Activated naive CD8-positive, alpha-beta T cell treated with anti-CD3 and anti-CD28 coated beads for 36 hours (primary cell): ENCODE measurements around the gene SORT1. TPM values are rescaled to one million over a fixed set of nuclear protein-coding genes. Genes with fewer than 3 reads are reported as not detected.
"Not testable (repeated sequence)": the region's sequence is repeated elsewhere in the genome, so short reads cannot be mapped to it uniquely, and the experiment has no call there.

Experiments used
- DNase-seq: peaks from one replicate; pipeline ENCODE4 v3.0.0; 2021
- H3K27ac Mint-ChIP-seq: one replicate; pipeline ENCODE4 v1.8.0; 2022; ENCODE audit warnings: mild to moderate bottlenecking, moderate library complexity, mixed read lengths
- H3K27me3 Mint-ChIP-seq: one replicate; pipeline ENCODE4 v1.8.0; 2022; ENCODE audit warnings: mild to moderate bottlenecking, mixed read lengths
- H3K36me3 Mint-ChIP-seq: one replicate; pipeline ENCODE4 v1.8.0; 2021; ENCODE audit warnings: mild to moderate bottlenecking, mixed read lengths
- H3K4me1 Mint-ChIP-seq: one replicate; pipeline ENCODE4 v1.8.0; 2021; ENCODE audit warnings: mixed read lengths
- H3K4me3 Mint-ChIP-seq: one replicate; pipeline ENCODE4 v1.8.0; 2022; ENCODE audit warnings: mild to moderate bottlenecking, moderate library complexity, mixed read lengths
- H3K9me3 Mint-ChIP-seq: one replicate; pipeline ENCODE4 v1.8.0; 2022; ENCODE audit warnings: mixed read lengths
- total RNA-seq, 2 experiments: library from RNA; stranded (reverse); gene quantifications; one replicate each; pipeline ENCODE4 v1.2.3, GENCODE V29; 2021

The SORT1 gene
- total RNA-seq, 2 experiments from 2014 or later = 5.6 to 6.6 TPM

DNA sequence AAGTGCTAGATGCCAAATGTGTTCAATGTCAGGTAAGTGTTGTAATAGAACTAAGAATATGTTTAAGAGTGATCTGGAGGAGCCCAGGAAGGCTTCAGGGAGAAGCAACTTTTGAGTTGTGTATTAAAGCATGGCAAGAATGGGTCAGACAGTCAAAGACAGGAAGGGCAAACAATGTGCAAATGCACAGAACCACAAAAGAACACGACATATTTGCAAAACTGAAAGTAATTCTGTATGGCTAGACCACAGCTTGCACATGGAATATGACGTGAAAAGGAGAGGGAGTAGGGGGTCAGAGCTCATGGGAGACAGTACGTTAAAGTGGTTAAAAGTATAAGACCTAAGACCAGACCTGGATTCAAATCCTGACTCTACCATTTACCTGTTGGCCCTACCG is 7.1 kb upstream of the SORT1 start:
- no peak for DNase-seq
- no peaks in the 10 kb centered on the region for H3K27me3 Mint-ChIP-seq
- H3K4me1 Mint-ChIP-seq = peaks cover 21% of the 10 kb centered on the region
- H3K36me3 Mint-ChIP-seq = peaks cover 39% of the 10 kb centered on the region
- no peak overlapping the region for H3K4me3 Mint-ChIP-seq
- H3K27ac Mint-ChIP-seq = peak overlapping the region; percentile 72
- H3K9me3 Mint-ChIP-seq = no peaks in the 10 kb centered on the region

GRCh38 chr1:109402025-109402424 is 4.3 kb upstream of the SORT1 start:
- H3K27ac Mint-ChIP-seq = no peak overlapping the region
- H3K27me3 Mint-ChIP-seq = peaks cover 2% of the 10 kb centered on the region
- H3K4me3 Mint-ChIP-seq = no peak overlapping the region
- H3K36me3 Mint-ChIP-seq = peaks cover 23% of the 10 kb centered on the region
- H3K9me3 Mint-ChIP-seq = no peaks in the 10 kb centered on the region
- DNase-seq = no peak
- peaks cover 32% of the 10 kb centered on the region for H3K4me1 Mint-ChIP-seq

DNA sequence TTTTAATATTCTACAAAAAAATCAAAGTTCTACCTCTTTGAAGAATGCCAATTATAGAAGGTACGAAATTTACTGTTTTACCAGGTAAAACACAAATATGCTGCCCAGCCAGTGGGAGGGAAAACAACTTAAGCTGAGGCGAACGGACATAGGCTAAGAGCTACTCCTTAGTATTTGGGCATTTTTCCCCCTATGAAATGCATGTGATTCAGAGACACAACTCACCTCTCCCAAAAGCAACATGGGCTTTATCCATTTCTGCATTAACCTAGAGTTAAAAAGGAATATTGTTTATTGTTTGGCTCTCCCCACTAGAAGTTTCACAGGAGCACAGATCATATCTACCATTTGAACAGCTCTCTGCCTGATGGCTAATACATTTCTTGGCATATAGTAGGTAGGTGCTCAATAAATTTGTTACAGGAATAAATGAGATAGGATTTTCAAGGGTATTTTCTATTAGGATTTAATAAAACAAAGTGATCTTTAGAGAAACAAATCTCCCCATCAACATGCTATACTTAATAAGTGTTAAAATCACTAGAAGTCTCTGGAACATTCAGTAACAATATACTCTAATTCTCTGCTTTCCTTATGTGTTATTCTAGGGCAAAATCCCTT is 2.4 kb upstream of the SORT1 start:
- peaks cover 21% of the 10 kb centered on the region for H3K27me3 Mint-ChIP-seq
- H3K4me3 Mint-ChIP-seq = no peak overlapping the region
- no peaks in the 10 kb centered on the region for H3K9me3 Mint-ChIP-seq
- no peak for DNase-seq
- H3K27ac Mint-ChIP-seq = peak overlapping the region; percentile 8
- H3K4me1 Mint-ChIP-seq = peaks cover 25% of the 10 kb centered on the region
- peaks cover 9% of the 10 kb centered on the region for H3K36me3 Mint-ChIP-seq

DNA sequence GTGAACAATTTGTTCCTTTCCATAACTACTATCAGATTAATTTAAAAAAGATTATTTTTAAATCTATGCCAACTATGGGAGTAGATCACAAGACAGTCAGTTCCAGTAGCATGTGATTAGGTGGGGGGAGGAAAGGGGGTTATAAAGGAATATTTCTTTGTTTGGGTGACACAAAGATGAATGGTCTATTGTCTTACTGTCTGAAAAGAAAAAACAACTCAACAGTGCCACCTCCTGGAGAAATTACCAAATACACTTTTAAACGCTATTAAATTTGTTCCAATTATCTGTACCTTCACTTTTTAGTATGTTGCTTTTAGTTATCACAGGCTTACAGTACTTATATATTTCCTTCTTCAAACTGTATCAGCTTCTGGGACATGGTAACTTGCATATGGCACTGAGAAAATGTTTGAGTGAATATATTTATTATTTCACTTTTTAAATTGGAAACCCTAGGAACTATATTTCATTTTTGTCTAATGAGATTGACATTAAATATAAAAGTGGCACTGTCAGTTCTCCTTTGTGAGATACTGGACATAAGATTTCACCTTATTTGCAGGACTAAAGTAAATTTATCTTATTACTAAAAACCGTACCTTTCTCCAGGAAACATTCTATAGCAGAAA is 1.7 kb upstream of the SORT1 start:
- H3K4me3 Mint-ChIP-seq = no peak overlapping the region
- H3K4me1 Mint-ChIP-seq = peaks cover 19% of the 10 kb centered on the region
- peaks cover 28% of the 10 kb centered on the region for H3K27me3 Mint-ChIP-seq
- H3K9me3 Mint-ChIP-seq = no peaks in the 10 kb centered on the region
- H3K36me3 Mint-ChIP-seq = peaks cover 4% of the 10 kb centered on the region
- no peak for DNase-seq
- no peak overlapping the region for H3K27ac Mint-ChIP-seq

DNA sequence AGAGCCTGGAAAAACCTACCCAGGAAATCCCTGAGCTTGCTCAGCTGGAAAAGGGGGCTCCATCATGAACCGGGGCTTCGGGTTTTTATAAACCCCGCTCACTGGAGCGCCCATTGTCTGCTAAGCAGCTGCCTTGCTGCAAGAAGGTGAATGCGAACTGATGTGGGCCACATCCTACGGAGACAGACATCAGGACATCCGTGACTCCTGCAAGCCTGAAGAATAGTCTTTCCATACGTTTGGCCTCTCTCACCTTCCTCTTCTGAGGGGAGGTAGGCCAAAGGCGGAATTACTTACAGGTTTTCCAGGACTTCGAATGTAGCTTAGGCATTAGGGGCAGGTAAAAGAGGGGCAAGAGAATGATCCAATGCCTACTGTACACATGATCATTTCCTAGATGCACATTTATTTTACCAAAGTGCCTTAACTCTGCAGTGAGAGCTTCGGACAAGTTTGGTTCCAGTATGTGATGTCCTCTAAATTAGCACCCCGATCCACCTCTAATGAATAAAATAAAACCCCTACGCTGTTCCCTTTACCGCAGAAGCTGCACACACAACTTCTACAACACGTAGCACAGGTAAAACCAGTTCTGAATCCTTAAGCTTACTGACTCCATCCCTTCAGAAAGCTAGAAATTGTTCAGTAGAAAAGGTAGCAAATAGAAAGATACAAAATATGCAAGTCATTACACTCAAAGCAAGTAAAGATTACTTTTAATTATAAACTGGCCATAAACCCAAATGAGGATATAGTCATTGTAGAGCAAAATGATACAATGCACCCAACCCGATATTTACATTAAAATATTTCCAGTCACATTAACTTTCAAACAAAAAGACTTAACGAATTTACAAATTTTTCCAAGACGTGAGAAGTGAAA is 866 bp upstream of the SORT1 start:
- peaks cover 34% of the 10 kb centered on the region for H3K27me3 Mint-ChIP-seq
- no peak overlapping the region for H3K27ac Mint-ChIP-seq
- H3K9me3 Mint-ChIP-seq = no peaks in the 10 kb centered on the region
- peaks cover 2% of the 10 kb centered on the region for H3K36me3 Mint-ChIP-seq
- DNase-seq = no peak
- H3K4me3 Mint-ChIP-seq = peak overlapping the region; percentile 77
- H3K4me1 Mint-ChIP-seq = peaks cover 15% of the 10 kb centered on the region

DNA sequence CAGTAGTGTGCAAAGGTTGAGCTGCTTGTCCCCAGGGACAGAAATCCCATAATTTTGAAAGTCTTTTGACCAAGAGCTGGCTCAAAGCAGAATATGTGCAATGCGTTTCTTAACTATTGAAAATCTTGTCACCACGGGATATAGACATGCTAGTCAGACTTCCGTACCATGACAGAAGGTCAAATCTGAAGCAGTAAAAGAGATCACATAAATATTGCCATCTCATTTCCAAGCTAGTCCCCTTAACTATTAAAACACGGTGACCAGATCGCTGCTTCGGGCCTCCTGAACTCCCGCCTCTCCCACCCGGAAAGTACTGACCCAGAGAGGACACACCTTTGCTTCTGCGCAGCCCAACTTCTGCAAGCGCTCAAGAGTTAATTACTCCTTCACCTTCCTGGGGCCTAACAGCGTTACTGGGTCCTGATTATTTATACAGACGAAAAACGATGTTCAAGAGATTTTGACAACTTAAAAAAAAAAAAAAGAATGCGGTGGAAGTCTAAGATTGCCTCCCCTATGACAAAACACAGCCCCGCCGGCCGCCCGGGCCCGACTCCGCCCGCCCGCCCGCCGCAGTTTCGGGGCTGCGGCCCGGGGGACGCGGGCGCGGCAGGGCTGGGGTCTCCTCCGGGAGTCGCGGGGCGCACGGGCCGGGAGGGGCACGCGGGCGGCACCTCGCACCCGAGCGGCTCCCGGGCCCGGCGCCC is 692 bp downstream of the SORT1 start:
- Mint-ChIP-seq H3K36me3 (peaks cover 2% of the 10 kb centered on the region), H3K27me3 (peaks cover 43% of the 10 kb centered on the region), H3K27ac (no peak overlapping the region), H3K9me3 (no peaks in the 10 kb centered on the region), H3K4me3 (peak overlapping the region; percentile 84), H3K4me1 (peaks cover 15% of the 10 kb centered on the region)
- DNase-seq = no peak

GRCh38 chr1:109396513-109396839 is 1.2 kb downstream of the SORT1 start:
- no peaks in the 10 kb centered on the region for H3K9me3 Mint-ChIP-seq
- H3K4me3 Mint-ChIP-seq = peak overlapping the region; percentile 84
- peaks cover 18% of the 10 kb centered on the region for H3K4me1 Mint-ChIP-seq
- H3K27me3 Mint-ChIP-seq = peaks cover 44% of the 10 kb centered on the region
- no peak for DNase-seq
- peaks cover 2% of the 10 kb centered on the region for H3K36me3 Mint-ChIP-seq
- no peak overlapping the region for H3K27ac Mint-ChIP-seq

GRCh38 chr1:109395602-109396512 is 1.9 kb downstream of the SORT1 start:
- DNase-seq = no peak
- peaks cover 44% of the 10 kb centered on the region for H3K27me3 Mint-ChIP-seq
- no peak overlapping the region for H3K27ac Mint-ChIP-seq
- H3K4me3 Mint-ChIP-seq = no peak overlapping the region
- H3K4me1 Mint-ChIP-seq = peaks cover 19% of the 10 kb centered on the region
- no peaks in the 10 kb centered on the region for H3K9me3 Mint-ChIP-seq
- peaks cover 2% of the 10 kb centered on the region for H3K36me3 Mint-ChIP-seq

GRCh38 chr1:109395282-109395599 is 2.5 kb downstream of the SORT1 start:
- H3K4me1 Mint-ChIP-seq = peaks cover 19% of the 10 kb centered on the region
- H3K27ac Mint-ChIP-seq, H3K36me3 Mint-ChIP-seq, H3K9me3 Mint-ChIP-seq, DNase-seq, H3K4me3 Mint-ChIP-seq: not testable (repeated sequence)
- peaks cover 44% of the 10 kb centered on the region for H3K27me3 Mint-ChIP-seq

- H3K36me3 Mint-ChIP-seq = no peaks in the 10 kb centered on the region
- H3K9me3 Mint-ChIP-seq = no peaks in the 10 kb centered on the region
- no peak for DNase-seq
- no peak overlapping the region for H3K27ac Mint-ChIP-seq
- H3K4me1 Mint-ChIP-seq = peaks cover 23% of the 10 kb centered on the region
- H3K27me3 Mint-ChIP-seq = peaks cover 48% of the 10 kb centered on the region
- no peak overlapping the region for H3K4me3 Mint-ChIP-seq
Observed at GRCh38 chr1:109394591-109395281, 3.0 kb downstream of the SORT1 start.

- peaks cover 21% of the 10 kb centered on the region for H3K4me1 Mint-ChIP-seq
- H3K4me3 Mint-ChIP-seq = no peak overlapping the region
- no peak for DNase-seq
- H3K36me3 Mint-ChIP-seq = no peaks in the 10 kb centered on the region
- no peaks in the 10 kb centered on the region for H3K9me3 Mint-ChIP-seq
- no peak overlapping the region for H3K27ac Mint-ChIP-seq
- H3K27me3 Mint-ChIP-seq = peaks cover 50% of the 10 kb centered on the region
Observed at GRCh38 chr1:109393617-109394233, 4.0 kb downstream of the SORT1 start.

- H3K9me3 Mint-ChIP-seq = no peaks in the 10 kb centered on the region
- H3K4me1 Mint-ChIP-seq = peaks cover 16% of the 10 kb centered on the region
- no peak overlapping the region for H3K4me3 Mint-ChIP-seq
- no peaks in the 10 kb centered on the region for H3K36me3 Mint-ChIP-seq
- H3K27ac Mint-ChIP-seq = no peak overlapping the region
- peaks cover 50% of the 10 kb centered on the region for H3K27me3 Mint-ChIP-seq
- no peak for DNase-seq
Observed at GRCh38 chr1:109392788-109393616, 4.7 kb downstream of the SORT1 start.
